ENCODE data around the gene PKP1.

DNA sequence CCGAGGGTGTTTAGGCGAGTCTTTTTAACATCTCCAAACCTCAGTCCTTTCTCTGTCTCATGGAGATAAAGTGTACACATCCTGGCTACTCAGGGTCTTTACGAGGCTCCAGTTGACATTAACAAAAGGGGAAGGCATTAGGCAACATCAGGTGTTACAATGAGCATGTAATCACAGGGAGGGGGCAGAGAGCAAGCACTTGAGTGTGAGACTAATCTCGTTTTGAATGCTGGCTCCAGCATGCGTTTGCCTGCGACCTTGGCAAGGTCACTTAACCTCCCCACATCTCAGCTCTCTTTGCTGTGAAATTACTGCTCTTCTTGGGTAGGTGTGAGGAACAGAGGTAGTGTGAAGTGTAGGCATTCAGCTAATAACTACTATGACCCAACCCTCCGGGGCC is 91.1 kb downstream of the PKP1 start:
- TF ChIP-seq, protein P1, sequence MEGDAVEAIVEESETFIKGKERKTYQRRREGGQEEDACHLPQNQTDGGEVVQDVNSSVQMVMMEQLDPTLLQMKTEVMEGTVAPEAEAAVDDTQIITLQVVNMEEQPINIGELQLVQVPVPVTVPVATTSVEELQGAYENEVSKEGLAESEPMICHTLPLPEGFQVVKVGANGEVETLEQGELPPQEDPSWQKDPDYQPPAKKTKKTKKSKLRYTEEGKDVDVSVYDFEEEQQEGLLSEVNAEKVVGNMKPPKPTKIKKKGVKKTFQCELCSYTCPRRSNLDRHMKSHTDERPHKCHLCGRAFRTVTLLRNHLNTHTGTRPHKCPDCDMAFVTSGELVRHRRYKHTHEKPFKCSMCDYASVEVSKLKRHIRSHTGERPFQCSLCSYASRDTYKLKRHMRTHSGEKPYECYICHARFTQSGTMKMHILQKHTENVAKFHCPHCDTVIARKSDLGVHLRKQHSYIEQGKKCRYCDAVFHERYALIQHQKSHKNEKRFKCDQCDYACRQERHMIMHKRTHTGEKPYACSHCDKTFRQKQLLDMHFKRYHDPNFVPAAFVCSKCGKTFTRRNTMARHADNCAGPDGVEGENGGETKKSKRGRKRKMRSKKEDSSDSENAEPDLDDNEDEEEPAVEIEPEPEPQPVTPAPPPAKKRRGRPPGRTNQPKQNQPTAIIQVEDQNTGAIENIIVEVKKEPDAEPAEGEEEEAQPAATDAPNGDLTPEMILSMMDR (IDR thresholded peaks at IDR 0.05; ENCODE audit: low read depth, low read length, poor library complexity, severe bottlenecking) = no peak
- TF ChIP-seq EZH2phosphoT487 (IDR thresholded peaks at IDR 0.05; ENCODE audit: borderline replicate concordance, low read length) = no peak

All from DOHH2 (cell line).